Loucy (cell line): ENCODE results near the gene MT1B.

Experiments
- CTCF ChIP-seq: fragments of 200-600 bp; sonication (generic); conservative IDR thresholded peaks from 2 replicates; pipeline ENCODE4 v1.5.1; 2014; ENCODE audit warnings: mild to moderate bottlenecking, antibody characterized with exemption, low read length
- EZH2phosphoT487 ChIP-seq: fragments of 200-600 bp; IDR thresholded peaks from 2 replicates; pipeline ENCODE4 v1.6.1; 2018; ENCODE audit warnings: antibody characterized with exemption, mild to moderate bottlenecking, moderate library complexity, borderline replicate concordance

- TF ChIP-seq CTCF (no peak), EZH2phosphoT487 (no peak)
Measured at GRCh38 chr16:56636616-56637413, 14.9 kb upstream of the MT1B start.
